H1 (cell line): ENCODE data around the gene MTURN.

ENCODE experiments used
- CBX5 ChIP-seq: fragments of 300-800, 300-1000 bp; sonication (generic); IDR thresholded peaks from 2 replicates; pipeline ENCODE4 v1.7.1; 2016; ENCODE audit warnings: antibody characterized with exemption, low read length, low read depth
- CEBPB ChIP-seq: IDR thresholded peaks from 2 replicates; pipeline ENCODE4 v1.6.1; 2012; ENCODE audit warnings: low read depth, low read length
- CHD1 ChIP-seq: IDR thresholded peaks from 2 replicates; pipeline ENCODE4 v1.6.1; 2012; ENCODE audit warnings: low read depth, low read length, improper control_type of control experiment
- EP300 ChIP-seq, 2 experiments: IDR thresholded peaks; 1 replicate in 1 of 2; 2 replicates in 1 of 2; pipeline ENCODE4 v1.6.1; 2011 to 2012; ENCODE audit warnings: low read depth in 2 of 2, low read length in 2 of 2, mild to moderate bottlenecking in 2 of 2, borderline replicate concordance in 1 of 2, inconsistent platforms in 1 of 2, moderate library complexity in 1 of 2
- KDM1A ChIP-seq: fragments of 200-600, 300-600 bp; sonication (generic); IDR thresholded peaks from 2 replicates; pipeline ENCODE4 v1.7.1; 2016; ENCODE audit warnings: mild to moderate bottlenecking, low read length, borderline replicate concordance
- PHF8 ChIP-seq: fragments of 200-600 bp; sonication (generic); conservative IDR thresholded peaks from 2 replicates; pipeline ENCODE4 v1.7.1; 2012; ENCODE audit warnings: low read depth, mild to moderate bottlenecking, inconsistent platforms, low read length, moderate library complexity
- POLR2AphosphoS5 ChIP-seq: IDR thresholded peaks from 2 replicates; pipeline ENCODE4 v1.6.1; 2011; ENCODE audit warnings: low read depth, low read length
- RFX5 ChIP-seq: IDR thresholded peaks from 2 replicates; pipeline ENCODE4 v1.6.1; 2011; ENCODE audit warnings: low read depth, low read length, improper control_type of control experiment, borderline replicate concordance
- SAP30 ChIP-seq: fragments of 300-600 bp; sonication (generic); IDR thresholded peaks from 2 replicates; pipeline ENCODE4 v1.7.1; 2012; ENCODE audit warnings: low read length, moderate library complexity, mild to moderate bottlenecking, inconsistent platforms; ENCODE audit not compliant: insufficient read depth, insufficient replicate concordance
- SP1 ChIP-seq: IDR thresholded peaks from 2 replicates; pipeline ENCODE4 v1.6.1; 2011; ENCODE audit warnings: low read depth, low read length
- TF ChIP-seq, protein P1 (sequence below), 3 experiments: IDR thresholded peaks; 1 replicate in 2 of 3; 2 replicates in 1 of 3; pipeline versions ENCODE4 v1.5.1 to v1.6.1; 2011; ENCODE audit warnings: low read length in 3 of 3, mild to moderate bottlenecking in 3 of 3, inconsistent platforms in 2 of 3, low read depth in 1 of 3, moderate library complexity in 1 of 3; ENCODE audit not compliant: insufficient read depth in 1 of 3; ENCODE audit errors: control extremely low read depth in 1 of 3

GRCh38 chr7:30196408-30196807, 61.6 kb downstream of the MTURN start:
- TF ChIP-seq CBX5: no peak
- TF ChIP-seq CHD1: no peak
- TF ChIP-seq, protein P1, sequence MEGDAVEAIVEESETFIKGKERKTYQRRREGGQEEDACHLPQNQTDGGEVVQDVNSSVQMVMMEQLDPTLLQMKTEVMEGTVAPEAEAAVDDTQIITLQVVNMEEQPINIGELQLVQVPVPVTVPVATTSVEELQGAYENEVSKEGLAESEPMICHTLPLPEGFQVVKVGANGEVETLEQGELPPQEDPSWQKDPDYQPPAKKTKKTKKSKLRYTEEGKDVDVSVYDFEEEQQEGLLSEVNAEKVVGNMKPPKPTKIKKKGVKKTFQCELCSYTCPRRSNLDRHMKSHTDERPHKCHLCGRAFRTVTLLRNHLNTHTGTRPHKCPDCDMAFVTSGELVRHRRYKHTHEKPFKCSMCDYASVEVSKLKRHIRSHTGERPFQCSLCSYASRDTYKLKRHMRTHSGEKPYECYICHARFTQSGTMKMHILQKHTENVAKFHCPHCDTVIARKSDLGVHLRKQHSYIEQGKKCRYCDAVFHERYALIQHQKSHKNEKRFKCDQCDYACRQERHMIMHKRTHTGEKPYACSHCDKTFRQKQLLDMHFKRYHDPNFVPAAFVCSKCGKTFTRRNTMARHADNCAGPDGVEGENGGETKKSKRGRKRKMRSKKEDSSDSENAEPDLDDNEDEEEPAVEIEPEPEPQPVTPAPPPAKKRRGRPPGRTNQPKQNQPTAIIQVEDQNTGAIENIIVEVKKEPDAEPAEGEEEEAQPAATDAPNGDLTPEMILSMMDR (IDR thresholded peaks at IDR 0.05; ENCODE audit: control extremely low read depth in 1 of 3, insufficient read depth in 1 of 3, low read depth in 1 of 3, low read length in 3 of 3): no peak
- TF ChIP-seq SAP30: no peak
- no peak for TF ChIP-seq RFX5
- no peak for TF ChIP-seq CEBPB
- no peak for TF ChIP-seq KDM1A
- no peak for TF ChIP-seq PHF8
- TF ChIP-seq EP300 (IDR thresholded peaks at IDR 0.05; ENCODE audit: borderline replicate concordance in 1 of 2, low read depth in 2 of 2, low read length in 2 of 2): no peak
- no peak for TF ChIP-seq POLR2AphosphoS5
- no peak for TF ChIP-seq SP1
